Measurements from ENCODE around the gene IL9. TPM values are rescaled to one million over a fixed set of nuclear protein-coding genes. Genes with fewer than 3 reads are reported as not detected.

Gene IL9
- total and polyA plus RNA-seq, 2 donors (not counting 1 experiment from before 2014, with no cell fraction given), result not detected

GRCh38 chr5:135921388-135921787, 25.7 kb upstream of the IL9 start:
- Histone ChIP-seq H4K20me1 (ENCODE audit: control insufficient read depth, extremely low read depth, insufficient read depth, low read length) (no peaks in the 10 kb centered on the region), H3K79me2 (ENCODE audit: control insufficient read depth, insufficient read depth, low read length) (no peaks in the 10 kb centered on the region), H3K27me3 (ENCODE audit: control insufficient read depth, insufficient read depth, low read length) (no peaks in the 10 kb centered on the region), H3K4me2 (ENCODE audit: extremely low read depth, insufficient read depth, low read length) (no peak overlapping the region), H3K27ac (ENCODE audit: insufficient read depth, low read length) (no peak overlapping the region), H3K36me3 (ENCODE audit: control insufficient read depth, insufficient read depth, low read length) (no peaks in the 10 kb centered on the region), H2AFZ (ENCODE audit: low read length) (no peak overlapping the region), H3K9me3 (ENCODE audit: control insufficient read depth, insufficient read depth, low read depth, low read length) (no peaks in the 10 kb centered on the region), H3K9ac (ENCODE audit: insufficient read depth, low read length) (no peak overlapping the region), H3K4me3 (replicated peaks in 1 of 4; ENCODE audit: control extremely low read depth in 1 of 4, insufficient read depth in 1 of 4, low read depth in 3 of 4, low read length in 4 of 4) (no peak overlapping the region), H3K4me1 (ENCODE audit: control insufficient read depth, extremely low read depth, insufficient read depth, low read length) (no peaks in the 10 kb centered on the region)
- TF ChIP-seq, protein P1, sequence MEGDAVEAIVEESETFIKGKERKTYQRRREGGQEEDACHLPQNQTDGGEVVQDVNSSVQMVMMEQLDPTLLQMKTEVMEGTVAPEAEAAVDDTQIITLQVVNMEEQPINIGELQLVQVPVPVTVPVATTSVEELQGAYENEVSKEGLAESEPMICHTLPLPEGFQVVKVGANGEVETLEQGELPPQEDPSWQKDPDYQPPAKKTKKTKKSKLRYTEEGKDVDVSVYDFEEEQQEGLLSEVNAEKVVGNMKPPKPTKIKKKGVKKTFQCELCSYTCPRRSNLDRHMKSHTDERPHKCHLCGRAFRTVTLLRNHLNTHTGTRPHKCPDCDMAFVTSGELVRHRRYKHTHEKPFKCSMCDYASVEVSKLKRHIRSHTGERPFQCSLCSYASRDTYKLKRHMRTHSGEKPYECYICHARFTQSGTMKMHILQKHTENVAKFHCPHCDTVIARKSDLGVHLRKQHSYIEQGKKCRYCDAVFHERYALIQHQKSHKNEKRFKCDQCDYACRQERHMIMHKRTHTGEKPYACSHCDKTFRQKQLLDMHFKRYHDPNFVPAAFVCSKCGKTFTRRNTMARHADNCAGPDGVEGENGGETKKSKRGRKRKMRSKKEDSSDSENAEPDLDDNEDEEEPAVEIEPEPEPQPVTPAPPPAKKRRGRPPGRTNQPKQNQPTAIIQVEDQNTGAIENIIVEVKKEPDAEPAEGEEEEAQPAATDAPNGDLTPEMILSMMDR (conservative IDR thresholded peaks at IDR 0.05 in 1 of 2, IDR thresholded peaks at IDR 0.05 in 1 of 2; ENCODE audit: low read depth in 1 of 2, low read length in 2 of 2), result no peak
- TF ChIP-seq EZH2 (IDR thresholded peaks at IDR 0.05; ENCODE audit: low read length, missing control alignments), result no peak
- DNase-seq (ENCODE audit: low read depth in 2 of 2), result peak in 1 of 2 donors; percentile 37

DNA sequence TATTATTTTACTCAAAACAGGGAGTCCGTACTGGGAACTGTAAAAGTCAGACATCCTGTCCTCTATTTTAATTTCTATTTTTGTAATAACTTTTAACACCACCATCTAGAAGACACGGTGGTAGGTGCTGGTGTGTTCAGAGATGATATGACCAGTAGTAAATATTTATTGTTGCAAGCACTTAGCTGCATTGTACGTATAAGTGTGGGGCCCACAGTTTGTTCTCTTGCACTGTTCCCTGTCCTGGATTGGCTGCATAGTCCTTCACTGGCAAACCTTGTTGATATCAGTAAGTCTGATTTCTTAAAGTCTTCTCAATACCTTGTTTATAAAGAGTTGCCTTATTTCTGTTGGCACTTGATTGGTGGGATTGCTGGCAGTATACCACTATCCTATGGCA, 24.6 kb upstream of the IL9 start:
- Histone ChIP-seq H3K9ac (ENCODE audit: insufficient read depth, low read length) (no peak overlapping the region), H4K20me1 (ENCODE audit: control insufficient read depth, extremely low read depth, insufficient read depth, low read length) (no peaks in the 10 kb centered on the region), H3K27ac (ENCODE audit: insufficient read depth, low read length) (no peak overlapping the region), H3K27me3 (ENCODE audit: control insufficient read depth, insufficient read depth, low read length) (no peaks in the 10 kb centered on the region), H3K4me2 (ENCODE audit: extremely low read depth, insufficient read depth, low read length) (no peak overlapping the region), H3K4me3 (replicated peaks in 1 of 4; ENCODE audit: control extremely low read depth in 1 of 4, insufficient read depth in 1 of 4, low read depth in 3 of 4, low read length in 4 of 4) (no peak overlapping the region), H3K4me1 (ENCODE audit: control insufficient read depth, extremely low read depth, insufficient read depth, low read length) (no peaks in the 10 kb centered on the region), H3K79me2 (ENCODE audit: control insufficient read depth, insufficient read depth, low read length) (no peaks in the 10 kb centered on the region), H2AFZ (ENCODE audit: low read length) (no peak overlapping the region), H3K9me3 (ENCODE audit: control insufficient read depth, insufficient read depth, low read depth, low read length) (no peaks in the 10 kb centered on the region), H3K36me3 (ENCODE audit: control insufficient read depth, insufficient read depth, low read length) (no peaks in the 10 kb centered on the region)
- no peak for DNase-seq (ENCODE audit: low read depth in 2 of 2)
- TF ChIP-seq, protein P1 (conservative IDR thresholded peaks at IDR 0.05 in 1 of 2, IDR thresholded peaks at IDR 0.05 in 1 of 2; ENCODE audit: low read depth in 1 of 2, low read length in 2 of 2), result no peak
- TF ChIP-seq EZH2 (IDR thresholded peaks at IDR 0.05; ENCODE audit: low read length, missing control alignments), result no peak

DNA sequence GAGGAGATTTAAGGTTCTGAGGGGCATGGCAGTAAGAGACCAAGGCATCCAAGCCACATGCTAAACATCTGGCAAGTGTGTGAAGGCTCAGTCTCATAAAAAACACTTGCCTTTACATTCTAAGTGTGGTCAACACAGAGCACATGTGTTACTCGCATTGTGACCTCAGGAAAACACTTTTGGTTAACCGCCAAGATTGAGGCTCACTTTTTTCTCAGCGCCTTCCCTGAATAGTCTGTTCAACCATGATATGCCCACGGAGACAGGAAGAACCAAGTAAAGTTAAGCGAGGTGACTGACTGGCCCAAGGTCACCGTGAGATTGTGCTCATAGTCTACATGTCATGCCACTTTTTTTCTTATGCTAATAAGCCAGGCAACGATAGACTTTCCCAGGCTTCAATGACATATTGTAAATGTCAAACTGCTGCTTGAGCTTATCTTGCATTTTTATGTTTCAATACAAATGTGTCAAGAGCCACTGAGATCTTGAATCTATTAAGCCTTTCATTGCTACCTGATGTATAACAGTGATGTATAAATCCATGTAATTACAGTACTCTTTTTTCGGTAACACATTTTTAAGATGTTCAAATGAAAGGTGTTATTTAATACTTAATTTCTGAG, 21.1 kb upstream of the IL9 start:
- Histone ChIP-seq H3K36me3 (ENCODE audit: control insufficient read depth, insufficient read depth, low read length) (no peaks in the 10 kb centered on the region), H2AFZ (ENCODE audit: low read length) (no peak overlapping the region), H3K9me3 (ENCODE audit: control insufficient read depth, insufficient read depth, low read depth, low read length) (no peaks in the 10 kb centered on the region), H3K4me1 (ENCODE audit: control insufficient read depth, extremely low read depth, insufficient read depth, low read length) (no peaks in the 10 kb centered on the region), H3K27ac (ENCODE audit: insufficient read depth, low read length) (no peak overlapping the region), H4K20me1 (ENCODE audit: control insufficient read depth, extremely low read depth, insufficient read depth, low read length) (no peaks in the 10 kb centered on the region), H3K4me2 (ENCODE audit: extremely low read depth, insufficient read depth, low read length) (no peak overlapping the region), H3K4me3 (replicated peaks in 1 of 4; ENCODE audit: control extremely low read depth in 1 of 4, insufficient read depth in 1 of 4, low read depth in 3 of 4, low read length in 4 of 4) (no peak overlapping the region), H3K9ac (ENCODE audit: insufficient read depth, low read length) (no peak overlapping the region), H3K27me3 (ENCODE audit: control insufficient read depth, insufficient read depth, low read length) (no peaks in the 10 kb centered on the region), H3K79me2 (ENCODE audit: control insufficient read depth, insufficient read depth, low read length) (no peaks in the 10 kb centered on the region)
- TF ChIP-seq EZH2 (IDR thresholded peaks at IDR 0.05; ENCODE audit: low read length, missing control alignments), result no peak
- TF ChIP-seq, protein P1 (conservative IDR thresholded peaks at IDR 0.05 in 1 of 2, IDR thresholded peaks at IDR 0.05 in 1 of 2; ENCODE audit: low read depth in 1 of 2, low read length in 2 of 2), result no peak
- no peak for DNase-seq (ENCODE audit: low read depth in 2 of 2)

Measured in fibroblast of lung (primary cell).